Right lobe of liver (tissue), 6 donors: Measurements from ENCODE around the gene MGA. TPM values are rescaled to one million over a fixed set of nuclear protein-coding genes. Genes with fewer than 3 reads are reported as not detected.

ENCODE experiments used
- ATAC-seq, 4 donors: fragments of 200-7000 bp; cut with Tn5 transposase; one replicate each; pipeline ENCODE4 v1.9.1; 2020; ENCODE audit warnings: mild to moderate bottlenecking in 4 of 4, moderate library complexity in 4 of 4
- DNase-seq, 3 donors: peaks; one replicate each; pipeline ENCODE4 v3.0.0-alpha.2; 2020
- H3K27ac ChIP-seq, 3 donors: fragments of 200-600 bp; one replicate each; pipeline ENCODE4 v1.8.0; 2022
- H3K27me3 ChIP-seq, 2 donors: fragments of 200-600 bp; one replicate each; pipeline ENCODE4 v1.8.0; 2022
- H3K36me3 ChIP-seq, 4 donors: fragments of 200-600 bp; sonication (generic) in 1 of 4; one replicate each; pipeline versions ENCODE4 v1.5.1 to v1.8.0; 2017 to 2022; ENCODE audit warnings: control low read depth in 1 of 4
- H3K4me1 ChIP-seq, 4 donors: fragments of 200-600 bp; sonication (generic) in 1 of 4; one replicate each; pipeline versions ENCODE4 v1.5.1 to v1.8.0; 2017 to 2022; ENCODE audit warnings: control low read depth in 1 of 4
- H3K4me3 ChIP-seq, 3 donors: fragments of 200-600 bp; one replicate each; pipeline ENCODE4 v1.8.0; 2022
- H3K9me3 ChIP-seq, 4 donors: fragments of 200-600 bp; sonication (generic) in 1 of 4; one replicate each; pipeline versions ENCODE4 v1.5.1 to v1.8.0; 2017 to 2022; ENCODE audit warnings: control low read depth in 1 of 4
- CTCF ChIP-seq, 4 donors: fragments of 200-600 bp in 3 of 4; fragments of 450-650 bp in 1 of 4; IDR thresholded peaks; one replicate each; pipeline versions ENCODE4 v1.5.1 to v1.8.0; 2016 to 2022; ENCODE audit warnings: antibody characterized with exemption in 4 of 4, mild to moderate bottlenecking in 2 of 4
- POLR2A ChIP-seq: fragments of 450-650 bp; IDR thresholded peaks from one replicate; pipeline ENCODE4 v1.6.1; 2017; ENCODE audit warnings: antibody characterized with exemption, mild to moderate bottlenecking
- WGBS: methylation state at CpG from one replicate; pipeline ENCODE4 v1.1.6; 2018; ENCODE audit warnings: low coverage, low lambda C conversion rate; ENCODE audit not compliant: insufficient coverage; ENCODE audit errors: missing lambda C conversion rate; 5-methylcytosine and 5-hydroxymethylcytosine counted together
- intact Hi-C, 2 donors: fragments of 100-400 bp; cut with DNase I; formaldehyde crosslinking; loops; one replicate each; pipeline versions ENCODE4 v1.11.2 to v1.14.1; 2022
- total RNA-seq, 6 experiments: library from RNA; depleted of rRNA in 2 of 6; stranded (reverse); fragments of >200 nt in 2 of 6; fragmentation: NEBNext Ultra II Directional in 3 of 6; extraction: Animal tissue kit (Norgen Biotek cat#: 25700) in 3 of 6; gene quantifications; one replicate each; pipeline versions ENCODE4 v1.1.0 to v1.2.4, GENCODE V29; 2016 to 2023
- donor health status: DM: no; HTN: yes; CAD: no.
- donor health status: DM: no; HTN: no; CAD: no.
- donor health status: DM: no; HTN: no; CAD: no.
- donor health status: DM: no; HTN: yes; CAD: no.
- donor health status: DM: no; HTN: yes; CAD: no.

Gene MGA
- total RNA-seq, 6 experiments from 2014 or later = 10.9 to 17.2 (median 12.1) TPM

- Histone ChIP-seq H3K27ac (no peak overlapping the region), H3K36me3 (no peaks in the 10 kb centered on the region), H3K9me3 (no peaks in the 10 kb centered on the region), H3K4me1 (peaks cover 0 to 19% (median 5%) of the 10 kb centered on the region in 4 donors), H3K4me3 (no peak overlapping the region), H3K27me3 (no peaks in the 10 kb centered on the region)
- TF ChIP-seq CTCF (IDR thresholded peaks at IDR 0.05) (no peak), POLR2A (no peak)
- DNase-seq = no peak
- intact Hi-C loops = no loop called here
- no peak for ATAC-seq
Measured at GRCh38 chr15:41789662-41790061, 129.5 kb downstream of the MGA start.

- ATAC-seq (no peak), DNase-seq (no peak)
- H3K4me3 ChIP-seq = no peak overlapping the region
- H3K27me3 ChIP-seq = no peaks in the 10 kb centered on the region
- no peak for TF ChIP-seq CTCF (IDR thresholded peaks at IDR 0.05)
- no peak for TF ChIP-seq POLR2A
- intact Hi-C loops = no loop called here
- H3K36me3 ChIP-seq = no peaks in the 10 kb centered on the region
- H3K27ac ChIP-seq = peak overlapping the region in 1 of 3 donors; percentile 34
- WGBS = 88% methylated on average over 3 of the region's 3 CpGs
- peaks cover 0 to 19% (median 5%) of the 10 kb centered on the region in 4 donors for H3K4me1 ChIP-seq
- no peaks in the 10 kb centered on the region for H3K9me3 ChIP-seq
Measured at GRCh38 chr15:41790169-41790568, 130.0 kb downstream of the MGA start.

GRCh38 chr15:41790756-41791546, 130.7 kb downstream of the MGA start:
- Histone ChIP-seq H3K4me3 (no peak overlapping the region), H3K36me3 (no peaks in the 10 kb centered on the region), H3K4me1 (peaks cover 0 to 19% (median 5%) of the 10 kb centered on the region in 4 donors), H3K27ac (no peak overlapping the region), H3K27me3 (no peaks in the 10 kb centered on the region), H3K9me3 (no peaks in the 10 kb centered on the region)
- no peak for TF ChIP-seq CTCF (IDR thresholded peaks at IDR 0.05)
- TF ChIP-seq POLR2A = no peak
- ATAC-seq = peak; percentile 62 to 95 (median 87)
- DNase-seq = no peak
- 54% methylated on average over 5 of the region's 5 CpGs for WGBS
- intact Hi-C loops = no loop called here

GRCh38 chr15:41791547-41791937, 131.3 kb downstream of the MGA start:
- Histone ChIP-seq H3K9me3 (no peaks in the 10 kb centered on the region), H3K27me3 (no peaks in the 10 kb centered on the region), H3K4me1 (peaks cover 0 to 19% (median 5%) of the 10 kb centered on the region in 4 donors), H3K27ac (no peak overlapping the region), H3K4me3 (no peak overlapping the region), H3K36me3 (no peaks in the 10 kb centered on the region)
- peak in 1 of 4 donors; percentile 37 for ATAC-seq
- DNase-seq = no peak
- TF ChIP-seq CTCF (IDR thresholded peaks at IDR 0.05) = no peak
- intact Hi-C loops = no loop called here
- 90% methylated on average over 3 of the region's 4 CpGs for WGBS
